GM23338 (cell line): ENCODE data around the gene RIMS4.
A peak's percentile ranks its signal among the peaks of the same experiment; 100 is the strongest.

Experiments used
- CTCF ChIP-seq, 2 experiments: fragments of 200-600 bp in 1 of 2; sonication (generic) in 1 of 2; conservative IDR thresholded peaks; 2 replicates each; pipeline versions ENCODE4 v1.5.1 to v1.6.1; 2016 to 2017; ENCODE audit warnings: antibody characterized with exemption in 2 of 2, low read depth in 2 of 2, mild to moderate bottlenecking in 2 of 2, moderate library complexity in 1 of 2
- EZH2 ChIP-seq: fragments of 200-600 bp; sonication (generic); IDR thresholded peaks from one replicate; pipeline ENCODE4 v1.8.0; 2017; ENCODE audit warnings: antibody characterized with exemption, mild to moderate bottlenecking, low read depth; ENCODE audit not compliant: unreplicated experiment
- POLR2AphosphoS5 ChIP-seq: IDR thresholded peaks from 2 replicates; pipeline ENCODE4 v1.6.1; 2016; ENCODE audit warnings: antibody characterized with exemption, low read depth

GRCh38 chr20:44735816-44736169, 74.6 kb downstream of the RIMS4 start:
- TF ChIP-seq POLR2AphosphoS5: no peak
- 0 out of 4 replicates have a peak, but pooled peaks of 1 of the 2 experiments have one; percentile 17 for TF ChIP-seq CTCF (conservative IDR thresholded peaks at IDR 0.05; ENCODE audit: low read depth in 2 of 2)
- TF ChIP-seq EZH2: no peak
